A673 (cell line): ENCODE data around the gene SLC2A13. TPM values are rescaled to one million over a fixed set of nuclear protein-coding genes. Genes with fewer than 3 reads are reported as not detected.
"Not testable (repeated sequence)": the region's sequence is repeated elsewhere in the genome, so short reads cannot be mapped to it uniquely, and the experiment has no call there.

ENCODE experiments used
- BruUV-seq: library from RNA; stranded (reverse); fragments of 400-500 nt; replicated peaks from 2 replicates; lab custom pipeline; 2021; lab: Mats Ljungman, UMichigan
- CTCF ChIA-PET: fragments of 300-600 bp; sonication (Branson Sonifier 250); formaldehyde crosslinking; loops from one replicate; lab custom pipeline; 2022; ENCODE audit warnings: antibody characterized with exemption; lab: Charles Lee
- POLR2A ChIA-PET: fragments of 300-600 bp; sonication (Branson Sonifier 250); formaldehyde crosslinking; loops from one replicate; lab custom pipeline; 2022; ENCODE audit warnings: antibody characterized with exemption; ENCODE audit not compliant: low non-redundant PET; lab: Charles Lee
- DNase-seq: peaks from one replicate; pipeline ENCODE4 v3.0.0-alpha.2; 2015; ENCODE audit warnings: low spot score
- H3K27ac ChIP-seq: fragments of 200-600 bp; sonication (generic); 2 replicates; pipeline ENCODE4 v1.5.1; 2016; ENCODE audit warnings: mixed run types, low read depth, mild to moderate bottlenecking, mixed read lengths, antibody characterized with exemption, low read length; ENCODE audit not compliant: poor library complexity, severe bottlenecking
- H3K27me3 ChIP-seq: fragments of 200-600 bp; sonication (generic); replicated peaks from 2 replicates; pipeline ENCODE4 v1.6.1; 2017; ENCODE audit warnings: mixed run types, low read depth, mild to moderate bottlenecking, mixed read lengths, antibody characterized with exemption, low read length; ENCODE audit not compliant: insufficient read depth, poor library complexity
- H3K36me3 ChIP-seq: fragments of 200-600 bp; sonication (generic); 2 replicates; pipeline ENCODE4 v1.6.1; 2016; ENCODE audit warnings: mixed run types, mild to moderate bottlenecking, mixed read lengths, antibody characterized with exemption, low read length; ENCODE audit not compliant: insufficient read depth, poor library complexity, severe bottlenecking
- H3K4me1 ChIP-seq: fragments of 200-600 bp; sonication (generic); 2 replicates; pipeline ENCODE4 v1.6.1; 2017; ENCODE audit warnings: mixed run types, mild to moderate bottlenecking, mixed read lengths, antibody characterized with exemption, low read length; ENCODE audit not compliant: insufficient read depth, poor library complexity, severe bottlenecking
- H3K4me3 ChIP-seq: fragments of 200-600 bp; sonication (generic); 2 replicates; pipeline ENCODE4 v1.5.1; 2016; ENCODE audit warnings: low read depth, mixed run types, mild to moderate bottlenecking, mixed read lengths, low read length; ENCODE audit not compliant: poor library complexity, severe bottlenecking
- H3K9me3 ChIP-seq: fragments of 200-600 bp; sonication (generic); 2 replicates; pipeline ENCODE4 v1.6.1; 2016; ENCODE audit warnings: mixed run types, low read depth, mild to moderate bottlenecking, mixed read lengths, antibody characterized with exemption, low read length; ENCODE audit not compliant: poor library complexity, severe bottlenecking
- CTCF ChIP-seq: fragments of 300-800, 200-600 bp; sonication (generic); conservative IDR thresholded peaks from 2 replicates; pipeline ENCODE4 v1.5.1; 2017; ENCODE audit warnings: low read depth, mild to moderate bottlenecking, antibody characterized with exemption, low read length, moderate library complexity, mixed read lengths
- EZH2 ChIP-seq: fragments of 200-600 bp; sonication (generic); IDR thresholded peaks from 2 replicates; pipeline ENCODE4 v1.6.1; 2017; ENCODE audit warnings: borderline replicate concordance, low read depth, mild to moderate bottlenecking, mixed read lengths, antibody characterized with exemption, low read length; ENCODE audit not compliant: poor library complexity, severe bottlenecking
- intact Hi-C: fragments of 100-400 bp; cut with micrococcal nuclease; formaldehyde crosslinking; loops from one replicate; pipeline ENCODE4 v1.10.0; 2022; ENCODE audit not compliant: unreplicated experiment
- total RNA-seq: library from RNA; stranded (reverse); gene quantifications from 2 replicates; pipeline ENCODE4 v1.2.3, GENCODE V29; 2021

SLC2A13 gene
- total RNA-seq, 1 experiment from 2014 or later = 9.1 TPM

- Histone ChIP-seq H3K4me3 (no peak overlapping the region), H3K36me3 (no peaks in the 10 kb centered on the region), H3K27ac (no peak overlapping the region), H3K9me3 (no peaks in the 10 kb centered on the region), H3K4me1 (no peaks in the 10 kb centered on the region), H3K27me3 (no peaks in the 10 kb centered on the region)
- BruUV-seq = no TSS peak
- CTCF ChIA-PET = no interaction called here
- TF ChIP-seq CTCF (no peak), EZH2 (no peak)
- no peak for DNase-seq
- intact Hi-C loops = no loop called here
- POLR2A ChIA-PET = no interaction called here
Measured at GRCh38 chr12:39905152-39905551, 200.7 kb downstream of the SLC2A13 start.

GRCh38 chr12:39902821-39903220, 203.1 kb downstream of the SLC2A13 start:
- DNase-seq = no peak
- Histone ChIP-seq H3K4me1 (no peaks in the 10 kb centered on the region), H3K36me3 (no peaks in the 10 kb centered on the region), H3K9me3 (no peaks in the 10 kb centered on the region), H3K27ac (no peak overlapping the region), H3K4me3 (no peak overlapping the region), H3K27me3 (no peaks in the 10 kb centered on the region)
- CTCF ChIA-PET = no interaction called here
- TF ChIP-seq CTCF (no peak), EZH2 (no peak)
- intact Hi-C loops = no loop called here
- BruUV-seq = no TSS peak
- POLR2A ChIA-PET = no interaction called here

- no peak for DNase-seq
- Histone ChIP-seq H3K4me1 (peaks cover 3% of the 10 kb centered on the region), H3K4me3 (no peak overlapping the region), H3K27me3 (no peaks in the 10 kb centered on the region), H3K9me3 (no peaks in the 10 kb centered on the region), H3K27ac (no peak overlapping the region), H3K36me3 (no peaks in the 10 kb centered on the region)
- TF ChIP-seq CTCF (no peak), EZH2 (no peak)
- CTCF ChIA-PET = no interaction called here
- no TSS peak for BruUV-seq
- intact Hi-C loops = no loop called here
- POLR2A ChIA-PET = no interaction called here
Measured at GRCh38 chr12:39897315-39897714, 208.6 kb downstream of the SLC2A13 start.

GRCh38 chr12:39893388-39893787, 212.5 kb downstream of the SLC2A13 start:
- BruUV-seq, POLR2A ChIA-PET, CTCF ChIA-PET, DNase-seq, H3K4me3 ChIP-seq, H3K27me3 ChIP-seq, H3K9me3 ChIP-seq, H3K4me1 ChIP-seq, intact Hi-C loops, H3K27ac ChIP-seq, H3K36me3 ChIP-seq: not testable (repeated sequence)
